Stimulated activated CD8-positive, alpha-beta memory T cell treated with anti-CD3 and anti-CD28 coated beads, Interleukin-4, amount 100 ng/mL, for 4 hours (primary cell): ENCODE results near the gene NCF4.

Experiments
- DNase-seq, 2 donors: peaks; one replicate each; pipeline ENCODE4 v3.0.0-alpha.2; 2020; ENCODE audit warnings: low read depth in 2 of 2, low spot score in 1 of 2

NCF4 gene

GRCh38 chr22:36893262-36893661 lies 32.5 kb downstream of the NCF4 start:
- DNase-seq = no peak

- DNase-seq = no peak
Observed at GRCh38 chr22:36894266-36894665, 33.5 kb downstream of the NCF4 start.

GRCh38 chr22:36897611-36898010 lies 36.8 kb downstream of the NCF4 start:
- DNase-seq = no peak

GRCh38 chr22:36898690-36899089 lies 37.9 kb downstream of the NCF4 start:
- DNase-seq = no peak

- DNase-seq = no peak
Observed at GRCh38 chr22:36899498-36899897, 38.7 kb downstream of the NCF4 start.

GRCh38 chr22:36900225-36900624 lies 39.4 kb downstream of the NCF4 start:
- no peak for DNase-seq

GRCh38 chr22:36900880-36901279 lies 40.1 kb downstream of the NCF4 start:
- no peak for DNase-seq

- no peak for DNase-seq
Observed at GRCh38 chr22:36901411-36902142, 40.8 kb downstream of the NCF4 start.

GRCh38 chr22:36902143-36902926 lies 41.5 kb downstream of the NCF4 start:
- no peak for DNase-seq

GRCh38 chr22:36904260-36904880 lies 43.6 kb downstream of the NCF4 start:
- DNase-seq = no peak

- DNase-seq = no peak
Observed at GRCh38 chr22:36907253-36908195, 46.7 kb downstream of the NCF4 start.

- no peak for DNase-seq
Observed at GRCh38 chr22:36910461-36910860, 49.7 kb downstream of the NCF4 start.

- DNase-seq = no peak
Observed at GRCh38 chr22:36911887-36912661, 51.3 kb downstream of the NCF4 start.

GRCh38 chr22:36912694-36913426 lies 52.1 kb downstream of the NCF4 start:
- no peak for DNase-seq

- no peak for DNase-seq
Observed at GRCh38 chr22:36913427-36914389, 52.9 kb downstream of the NCF4 start, which contains the start of gene CSF2RB. CSF2RB (plus strand) TSS chr22:36913628; CDS start chr22:36922208, 8,580 bp downstream.

- no peak for DNase-seq
Observed at GRCh38 chr22:36914390-36914752, 53.6 kb downstream of the NCF4 start.

- no peak for DNase-seq
Observed at GRCh38 chr22:36916034-36916433, 55.2 kb downstream of the NCF4 start.

GRCh38 chr22:36918586-36919284 lies 57.9 kb downstream of the NCF4 start:
- DNase-seq = no peak
